OCI-LY1 (cell line): ENCODE measurements around the gene DDA1.
A peak's percentile ranks its signal among the peaks of the same experiment; 100 is the strongest.

ENCODE experiments used
- H2AFZ ChIP-seq: fragments of 200-600 bp; sonication (generic), shearing (Covaris generic); 2 replicates; pipeline ENCODE4 v1.6.0; 2014; ENCODE audit warnings: antibody characterized with exemption, mild to moderate bottlenecking, low read length
- H3F3A ChIP-seq: fragments of 200-600 bp; sonication (generic), shearing (Covaris generic); 2 replicates; pipeline ENCODE4 v1.6.0; 2014; ENCODE audit warnings: mild to moderate bottlenecking, antibody characterized with exemption, low read length, moderate library complexity; ENCODE audit not compliant: insufficient read depth
- H3K27ac ChIP-seq: fragments of 200-600 bp; sonication (generic); 2 replicates; pipeline ENCODE4 v1.5.1; 2014; ENCODE audit warnings: low read length, mixed run types, mild to moderate bottlenecking, low read depth; ENCODE audit not compliant: poor library complexity, severe bottlenecking
- H3K27me3 ChIP-seq: fragments of 200-600 bp; sonication (generic); 2 replicates; pipeline ENCODE4 v1.6.0; 2014; ENCODE audit warnings: antibody characterized with exemption, mild to moderate bottlenecking, low read length, moderate library complexity; ENCODE audit not compliant: insufficient read depth
- H3K36me3 ChIP-seq: fragments of 200-600 bp; sonication (generic); 2 replicates; pipeline ENCODE4 v1.6.1; 2014; ENCODE audit warnings: mild to moderate bottlenecking, antibody characterized with exemption, low read length, moderate library complexity, mixed read lengths; ENCODE audit not compliant: insufficient read depth
- H3K4me1 ChIP-seq: fragments of 200-600 bp; sonication (generic); 2 replicates; pipeline ENCODE4 v1.5.1; 2014; ENCODE audit warnings: mild to moderate bottlenecking, low read length, moderate library complexity; ENCODE audit not compliant: insufficient read depth, severe bottlenecking
- H3K4me2 ChIP-seq: fragments of 200-600 bp; sonication (generic), shearing (Covaris generic); 2 replicates; pipeline ENCODE4 v1.6.1; 2014; ENCODE audit warnings: low read length
- H3K4me3 ChIP-seq: fragments of 200-600 bp; sonication (generic); 2 replicates; pipeline ENCODE4 v1.5.1; 2014; ENCODE audit warnings: low read length, low read depth, mild to moderate bottlenecking, mixed read lengths; ENCODE audit not compliant: poor library complexity, severe bottlenecking
- H3K79me2 ChIP-seq: fragments of 200-600 bp; shearing (Covaris generic); 2 replicates; pipeline ENCODE4 v1.6.1; 2016; ENCODE audit warnings: mixed run types, low read length, mixed read lengths; ENCODE audit not compliant: insufficient read depth
- H3K9ac ChIP-seq: fragments of 200-600 bp; sonication (generic), shearing (Covaris generic); 2 replicates; pipeline ENCODE4 v1.6.1; 2014; ENCODE audit warnings: mild to moderate bottlenecking, low read length, mixed read lengths
- H3K9me2 ChIP-seq: fragments of 200-600 bp; sonication (generic), shearing (Covaris generic); 2 replicates; pipeline ENCODE4 v1.6.1; 2014; ENCODE audit warnings: low read depth, mild to moderate bottlenecking, low read length, mixed read lengths
- H3K9me3 ChIP-seq: fragments of 200-600 bp; shearing (Covaris generic); 2 replicates; pipeline ENCODE4 v1.6.1; 2014; ENCODE audit warnings: low read length, mixed read lengths
- H4K20me1 ChIP-seq: fragments of 200-600 bp; sonication (generic), shearing (Covaris generic); 2 replicates; pipeline ENCODE4 v1.6.0; 2016; ENCODE audit warnings: mild to moderate bottlenecking, low read length; ENCODE audit not compliant: insufficient read depth
- EZH2 ChIP-seq: fragments of 200-600 bp; sonication (generic), shearing (Covaris generic); IDR thresholded peaks from 2 replicates; pipeline ENCODE4 v1.8.0; 2017; ENCODE audit warnings: borderline replicate concordance, mixed run types, mild to moderate bottlenecking, antibody characterized with exemption, low read length, moderate library complexity, mixed read lengths
- TF ChIP-seq, protein P1 (sequence below): fragments of 200-600 bp; sonication (generic), shearing (Covaris generic); IDR thresholded peaks from 2 replicates; pipeline ENCODE4 v1.5.1; 2017; ENCODE audit warnings: mild to moderate bottlenecking, antibody characterized with exemption, low read length, moderate library complexity, mixed read lengths

DDA1 gene

DNA sequence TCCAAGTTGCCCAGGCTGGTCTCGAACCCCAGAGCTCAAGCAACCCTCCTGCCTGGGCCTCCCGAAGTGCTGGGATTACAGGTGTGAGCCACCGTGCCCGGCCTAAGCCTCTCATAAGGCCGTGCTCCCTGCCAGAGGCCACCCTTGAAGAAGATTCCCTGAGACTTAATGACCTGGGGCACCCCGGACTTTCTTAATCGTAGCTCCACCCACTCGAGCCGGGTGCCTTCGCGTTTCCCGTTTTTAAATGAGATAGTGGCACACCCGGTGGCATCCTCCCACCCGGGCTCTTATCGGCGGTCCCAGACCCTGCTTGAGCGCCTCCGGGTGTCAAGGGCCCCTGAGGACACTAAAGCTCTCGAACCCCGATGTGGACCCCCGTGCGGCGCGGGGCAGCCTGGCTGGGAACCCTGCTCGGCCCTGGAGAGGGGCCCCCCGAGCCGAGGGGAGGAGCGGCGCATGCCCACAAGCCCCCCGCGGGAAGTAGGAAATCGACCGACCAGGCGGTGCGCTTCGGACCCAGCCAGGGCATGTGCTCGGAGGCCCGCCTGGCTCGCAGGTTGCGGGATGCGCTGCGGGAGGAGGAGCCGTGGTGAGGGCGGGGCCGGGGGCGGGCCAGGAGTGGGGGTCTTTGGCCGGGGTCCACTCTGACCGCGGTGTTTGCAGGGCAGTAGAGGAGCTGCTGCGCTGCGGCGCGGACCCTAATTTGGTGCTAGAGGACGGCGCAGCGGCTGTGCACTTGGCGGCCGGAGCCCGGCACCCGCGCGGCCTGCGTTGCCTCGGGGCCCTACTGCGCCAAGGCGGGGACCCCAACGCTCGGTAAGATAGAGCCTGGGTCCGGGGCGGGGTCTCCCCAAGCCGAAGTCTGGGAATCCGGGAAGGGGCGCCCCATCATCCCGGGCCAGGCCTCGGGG, 27.7 kb upstream of the DDA1 start, which contains the start of gene ANKLE1:
Gene ANKLE1, plus strand, starts transcription at position 511 of the 914 bp plus-strand sequence. Its CDS starts 20 bp downstream, at position 531.
- Histone ChIP-seq H3K36me3 (peaks cover 54% of the 10 kb centered on the region), H3K27ac (peak within 1 kb of the TSS; percentile 79), H3K27me3 (no peaks in the 10 kb centered on the region), H3K79me2 (no peaks in the 10 kb centered on the region), H3F3A (peaks cover 5% of the 10 kb centered on the region; the same call in 1 of the 2 replicates), H3K4me1 (peaks cover 16% of the 10 kb centered on the region), H4K20me1 (no peaks in the 10 kb centered on the region), H3K9me2 (no peaks in the 10 kb centered on the region), H3K4me2 (peak within 1 kb of the TSS; percentile 77), H3K4me3 (peak within 1 kb of the TSS; percentile 75), H3K9me3 (no peaks in the 10 kb centered on the region), H2AFZ (no peak within 1 kb of the TSS), H3K9ac (peak within 1 kb of the TSS; percentile 85)
- TF ChIP-seq EZH2, result no peak
- TF ChIP-seq, protein P1, sequence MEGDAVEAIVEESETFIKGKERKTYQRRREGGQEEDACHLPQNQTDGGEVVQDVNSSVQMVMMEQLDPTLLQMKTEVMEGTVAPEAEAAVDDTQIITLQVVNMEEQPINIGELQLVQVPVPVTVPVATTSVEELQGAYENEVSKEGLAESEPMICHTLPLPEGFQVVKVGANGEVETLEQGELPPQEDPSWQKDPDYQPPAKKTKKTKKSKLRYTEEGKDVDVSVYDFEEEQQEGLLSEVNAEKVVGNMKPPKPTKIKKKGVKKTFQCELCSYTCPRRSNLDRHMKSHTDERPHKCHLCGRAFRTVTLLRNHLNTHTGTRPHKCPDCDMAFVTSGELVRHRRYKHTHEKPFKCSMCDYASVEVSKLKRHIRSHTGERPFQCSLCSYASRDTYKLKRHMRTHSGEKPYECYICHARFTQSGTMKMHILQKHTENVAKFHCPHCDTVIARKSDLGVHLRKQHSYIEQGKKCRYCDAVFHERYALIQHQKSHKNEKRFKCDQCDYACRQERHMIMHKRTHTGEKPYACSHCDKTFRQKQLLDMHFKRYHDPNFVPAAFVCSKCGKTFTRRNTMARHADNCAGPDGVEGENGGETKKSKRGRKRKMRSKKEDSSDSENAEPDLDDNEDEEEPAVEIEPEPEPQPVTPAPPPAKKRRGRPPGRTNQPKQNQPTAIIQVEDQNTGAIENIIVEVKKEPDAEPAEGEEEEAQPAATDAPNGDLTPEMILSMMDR, result no peak

DNA sequence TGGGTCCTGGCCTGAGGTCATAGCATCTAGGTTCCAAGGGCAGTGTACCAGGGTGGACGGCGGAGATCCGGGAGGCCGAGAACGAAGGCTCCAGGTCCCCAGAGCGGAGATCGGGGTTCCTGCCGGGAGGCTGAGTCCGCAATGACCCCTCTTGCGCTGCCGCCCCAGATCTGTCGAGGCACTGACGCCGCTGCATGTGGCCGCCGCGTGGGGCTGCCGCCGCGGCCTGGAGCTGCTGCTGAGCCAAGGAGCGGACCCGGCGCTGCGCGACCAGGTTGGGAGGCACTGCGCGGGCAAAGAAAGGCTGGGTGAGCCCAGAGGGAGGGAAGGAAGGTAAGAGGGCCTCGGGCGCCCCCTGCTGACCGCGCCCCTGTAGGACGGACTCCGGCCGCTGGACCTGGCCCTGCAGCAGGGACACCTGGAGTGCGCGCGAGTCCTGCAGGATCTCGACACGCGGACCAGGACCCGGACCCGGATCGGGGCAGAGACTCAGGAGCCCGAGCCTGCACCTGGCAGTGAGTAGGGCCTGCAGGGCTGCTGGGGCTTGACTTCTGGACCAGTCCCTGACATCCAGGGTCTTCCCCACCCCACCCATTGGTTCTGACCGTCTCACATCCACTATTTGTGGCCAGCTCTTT, 26.8 kb upstream of the DDA1 start:
- no peaks in the 10 kb centered on the region for H4K20me1 ChIP-seq
- peaks cover 50% of the 10 kb centered on the region for H3K36me3 ChIP-seq
- H3K4me1 ChIP-seq, result peaks cover 16% of the 10 kb centered on the region
- no peaks in the 10 kb centered on the region for H3K79me2 ChIP-seq
- no peaks in the 10 kb centered on the region for H3K27me3 ChIP-seq
- TF ChIP-seq EZH2, result no peak
- TF ChIP-seq, protein P1, result peak; percentile 81
- H3F3A ChIP-seq, result peaks cover 5% of the 10 kb centered on the region; the same call in 1 of the 2 replicates
- H3K9me2 ChIP-seq, result no peaks in the 10 kb centered on the region
- H3K9me3 ChIP-seq, result no peaks in the 10 kb centered on the region
- H3K27ac ChIP-seq, result peak overlapping the region; percentile 59
- H3K4me2 ChIP-seq, result peak overlapping the region; percentile 77
- peak overlapping the region; percentile 85 for H3K9ac ChIP-seq
- peak overlapping the region; percentile 75 for H3K4me3 ChIP-seq
- no peak overlapping the region for H2AFZ ChIP-seq

DNA sequence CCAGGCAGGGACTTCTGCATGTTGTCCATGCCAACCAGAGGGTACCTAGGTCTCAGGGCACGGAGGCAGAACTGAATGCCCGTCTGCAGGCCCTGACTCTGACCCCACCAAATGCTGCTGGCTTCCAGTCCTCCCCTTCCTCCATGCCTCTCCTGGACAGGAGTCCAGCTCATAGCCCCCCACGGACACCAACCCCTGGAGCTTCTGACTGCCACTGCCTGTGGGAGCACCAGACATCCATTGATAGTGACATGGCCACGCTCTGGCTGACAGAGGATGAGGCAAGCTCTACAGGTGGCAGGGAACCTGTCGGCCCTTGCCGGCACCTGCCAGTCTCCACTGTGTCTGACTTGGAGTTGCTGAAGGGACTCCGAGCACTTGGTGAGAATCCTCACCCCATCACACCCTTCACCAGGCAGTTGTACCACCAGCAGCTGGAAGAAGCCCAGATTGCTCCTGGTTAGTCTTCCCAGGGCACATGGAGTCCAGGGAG, 25.8 kb upstream of the DDA1 start:
- Histone ChIP-seq H3K9ac (no peak overlapping the region), H3K27me3 (no peaks in the 10 kb centered on the region), H3F3A (peaks cover 5% of the 10 kb centered on the region; the same call in 1 of the 2 replicates), H4K20me1 (no peaks in the 10 kb centered on the region), H3K9me2 (no peaks in the 10 kb centered on the region), H3K79me2 (no peaks in the 10 kb centered on the region), H3K4me1 (peaks cover 16% of the 10 kb centered on the region), H3K27ac (no peak overlapping the region), H3K36me3 (peaks cover 47% of the 10 kb centered on the region), H2AFZ (no peak overlapping the region), H3K4me3 (no peak overlapping the region), H3K9me3 (no peaks in the 10 kb centered on the region), H3K4me2 (no peak overlapping the region)
- TF ChIP-seq, protein P1, result no peak
- no peak for TF ChIP-seq EZH2
